GM23338 (cell line): ENCODE measurements around the gene OR51B2. TPM values are rescaled to one million over a fixed set of nuclear protein-coding genes. Genes with fewer than 3 reads are reported as not detected.

Experiments used
- ATAC-seq: fragments of 200-7000 bp; cut with Tn5 transposase; 3 replicates; pipeline ENCODE4 v1.9.1; 2020
- DNase-seq: peaks from one replicate; pipeline ENCODE4 v3.0.0-alpha.2; 2015; ENCODE audit warnings: low spot score
- H2AFZ ChIP-seq: fragments of 200-600 bp; sonication (generic); 2 replicates; pipeline ENCODE4 v1.8.0; 2016; ENCODE audit warnings: antibody characterized with exemption, mild to moderate bottlenecking, moderate library complexity
- H3F3A ChIP-seq: fragments of 200-600 bp; sonication (generic); replicated peaks from 2 replicates; pipeline ENCODE4 v1.8.0; 2017; ENCODE audit warnings: antibody characterized with exemption, mixed run types, low read depth
- H3K27ac ChIP-seq: fragments of 200-600 bp; sonication (generic); 2 replicates; pipeline ENCODE4 v1.6.1; 2016; ENCODE audit warnings: low read depth
- H3K27me3 ChIP-seq: fragments of 200-600 bp; sonication (generic); 2 replicates; pipeline ENCODE4 v1.8.0; 2016; ENCODE audit warnings: mild to moderate bottlenecking, mixed run types, moderate library complexity; ENCODE audit not compliant: insufficient read depth
- H3K36me3 ChIP-seq: fragments of 200-600 bp; sonication (generic); 2 replicates; pipeline ENCODE4 v1.8.0; 2016; ENCODE audit warnings: mild to moderate bottlenecking; ENCODE audit not compliant: insufficient read depth
- H3K4me1 ChIP-seq: fragments of 200-600 bp; sonication (generic); 2 replicates; pipeline ENCODE4 v1.8.0; 2016; ENCODE audit warnings: mild to moderate bottlenecking, moderate library complexity; ENCODE audit not compliant: insufficient read depth
- H3K4me2 ChIP-seq: fragments of 200-600 bp; sonication (generic); 2 replicates; pipeline ENCODE4 v1.7.1; 2017; ENCODE audit warnings: mixed run types
- H3K4me3 ChIP-seq: fragments of 200-600 bp; sonication (generic); 2 replicates; pipeline ENCODE4 v1.6.1; 2016; ENCODE audit warnings: mixed run types
- H3K79me2 ChIP-seq: fragments of 200-600 bp; sonication (generic); replicated peaks from 2 replicates; pipeline ENCODE4 v1.8.0; 2017; ENCODE audit warnings: mild to moderate bottlenecking; ENCODE audit not compliant: insufficient read depth
- H3K9me2 ChIP-seq: fragments of 200-600 bp; sonication (generic); 2 replicates; pipeline ENCODE4 v1.8.0; 2017; ENCODE audit not compliant: insufficient read depth
- H4K20me1 ChIP-seq: fragments of 200-600 bp; sonication (generic); replicated peaks from 2 replicates; pipeline ENCODE4 v1.8.0; 2017; ENCODE audit warnings: mild to moderate bottlenecking; ENCODE audit not compliant: insufficient read depth
- H3K27ac Mint-ChIP-seq: 2 replicates; pipeline ENCODE4 v1.8.0; 2020; ENCODE audit warnings: inconsistent platforms, mild to moderate bottlenecking, moderate library complexity, mixed read lengths
- H3K27me3 Mint-ChIP-seq: 3 replicates; pipeline ENCODE4 v1.8.0; 2022; ENCODE audit warnings: low read depth, mild to moderate bottlenecking, moderate library complexity, mixed read lengths, inconsistent platforms; ENCODE audit not compliant: insufficient read depth, poor library complexity
- H3K36me3 Mint-ChIP-seq: 3 replicates; pipeline ENCODE4 v1.8.0; 2021; ENCODE audit warnings: low read depth, mild to moderate bottlenecking, inconsistent platforms, moderate library complexity, mixed read lengths
- H3K4me1 Mint-ChIP-seq: 3 replicates; pipeline ENCODE4 v1.8.0; 2020; ENCODE audit warnings: mild to moderate bottlenecking, inconsistent platforms, mixed read lengths
- H3K4me3 Mint-ChIP-seq: 3 replicates; pipeline ENCODE4 v1.8.0; 2021; ENCODE audit warnings: moderate library complexity, mild to moderate bottlenecking, inconsistent platforms, mixed read lengths
- H3K9me3 Mint-ChIP-seq: 3 replicates; pipeline ENCODE4 v1.8.0; 2020; ENCODE audit warnings: moderate library complexity, mild to moderate bottlenecking, inconsistent platforms, mixed read lengths
- CREB1 ChIP-seq: fragments of 250-450 bp; sonication (Bioruptor Pico); IDR thresholded peaks from 2 replicates; pipeline ENCODE4 v1.5.0; 2020; ENCODE audit warnings: low read depth, mild to moderate bottlenecking, moderate library complexity
- CTCF ChIP-seq, 2 experiments: fragments of 200-600 bp in 1 of 2; sonication (generic) in 1 of 2; conservative IDR thresholded peaks; 2 replicates each; pipeline versions ENCODE4 v1.5.1 to v1.6.1; 2016 to 2017; ENCODE audit warnings: antibody characterized with exemption in 2 of 2, low read depth in 2 of 2, mild to moderate bottlenecking in 2 of 2, moderate library complexity in 1 of 2
- EZH2 ChIP-seq: fragments of 200-600 bp; sonication (generic); IDR thresholded peaks from one replicate; pipeline ENCODE4 v1.8.0; 2017; ENCODE audit warnings: antibody characterized with exemption, mild to moderate bottlenecking, low read depth; ENCODE audit not compliant: unreplicated experiment
- NANOG ChIP-seq: IDR thresholded peaks from 2 replicates; pipeline ENCODE4 v1.6.1; 2016; ENCODE audit warnings: antibody characterized with exemption, borderline replicate concordance
- POLR2AphosphoS5 ChIP-seq: IDR thresholded peaks from 2 replicates; pipeline ENCODE4 v1.6.1; 2016; ENCODE audit warnings: antibody characterized with exemption, low read depth
- REST ChIP-seq: IDR thresholded peaks from one replicate; pipeline ENCODE4 v1.6.1; 2018; ENCODE audit warnings: antibody characterized with exemption; ENCODE audit not compliant: unreplicated experiment
- STAT1 ChIP-seq: IDR thresholded peaks from one replicate; pipeline ENCODE4 v1.6.1; 2016; ENCODE audit warnings: antibody characterized with exemption; ENCODE audit not compliant: unreplicated experiment
- polyA plus RNA-seq: library from polyadenylated mRNA; unstranded; fragments of >200 nt; fragmentation: Nextera tagmentation; extraction: Ambion mirVana; gene quantifications from 2 replicates; pipeline ENCODE4 v1.2.1, GENCODE V29; 2016
- total RNA-seq: library from RNA; depleted of rRNA; stranded (reverse); fragments of >200 nt; shearing (Covaris generic); gene quantifications from 2 replicates; pipeline ENCODE4 v1.2.3, GENCODE V29; 2014

OR51B2 gene
- total and polyA plus RNA-seq, 2 experiments from 2014 or later = not detected

GRCh38 chr11:5307256-5308019 is 16.7 kb downstream of the OR51B2 start:
- no peaks in the 10 kb centered on the region for H3K4me1 ChIP-seq
- no peak overlapping the region for H3K27ac ChIP-seq
- TF ChIP-seq REST = no peak
- H3K36me3 ChIP-seq = no peaks in the 10 kb centered on the region
- no peak overlapping the region for H3K4me3 ChIP-seq
- DNase-seq (no peak), ATAC-seq (no peak)
- no peaks in the 10 kb centered on the region for H3K9me2 ChIP-seq
- H3K4me3 Mint-ChIP-seq = no peak overlapping the region
- no peaks in the 10 kb centered on the region for H3K9me3 Mint-ChIP-seq
- H4K20me1 ChIP-seq = no peaks in the 10 kb centered on the region
- H3K27me3 Mint-ChIP-seq = no peaks in the 10 kb centered on the region
- H2AFZ ChIP-seq = 0 out of 2 replicates have a peak overlapping the region, but pooled peaks have one; percentile 70
- no peaks in the 10 kb centered on the region for H3K27me3 ChIP-seq
- no peak overlapping the region for H3K27ac Mint-ChIP-seq
- H3K36me3 Mint-ChIP-seq = no peaks in the 10 kb centered on the region
- H3K4me1 Mint-ChIP-seq = no peaks in the 10 kb centered on the region
- H3K4me2 ChIP-seq = no peak overlapping the region
- no peaks in the 10 kb centered on the region for H3K79me2 ChIP-seq
- H3F3A ChIP-seq = no peaks in the 10 kb centered on the region

GRCh38 chr11:5304046-5304445 is 20.1 kb downstream of the OR51B2 start:
- H3K36me3 ChIP-seq = no peaks in the 10 kb centered on the region
- no peaks in the 10 kb centered on the region for H3K27me3 Mint-ChIP-seq
- TF ChIP-seq REST (no peak), NANOG (no peak), CTCF (conservative IDR thresholded peaks at IDR 0.05; ENCODE audit: low read depth in 2 of 2) (no peak), EZH2 (no peak), POLR2AphosphoS5 (no peak), STAT1 (no peak), CREB1 (CRISPR knock-in tag) (no peak)

More at GRCh38 chr11:5304046-5304445, 20.1 kb downstream of the OR51B2 start:
- H3K36me3 Mint-ChIP-seq = no peaks in the 10 kb centered on the region
- Histone ChIP-seq H3K27ac (no peak overlapping the region), H3K4me1 (no peaks in the 10 kb centered on the region), H3K4me2 (no peak overlapping the region), H2AFZ (no peak overlapping the region), H3K4me3 (no peak overlapping the region), H3K27me3 (no peaks in the 10 kb centered on the region), H3K9me2 (no peaks in the 10 kb centered on the region), H3K79me2 (no peaks in the 10 kb centered on the region), H3F3A (no peaks in the 10 kb centered on the region), H4K20me1 (no peaks in the 10 kb centered on the region; the same call in 1 of the 2 replicates)
- DNase-seq (no peak), ATAC-seq (no peak)
- H3K9me3 Mint-ChIP-seq = no peaks in the 10 kb centered on the region
- no peaks in the 10 kb centered on the region for H3K4me1 Mint-ChIP-seq
- H3K27ac Mint-ChIP-seq = no peak overlapping the region
- H3K4me3 Mint-ChIP-seq = no peak overlapping the region
